ENCODE measurements around the gene GPSM3.
A peak's percentile ranks its signal among the peaks of the same experiment; 100 is the strongest.
"Not testable (repeated sequence)": the region's sequence is repeated elsewhere in the genome, so short reads cannot be mapped to it uniquely, and the experiment has no call there.

Gene GPSM3

GRCh38 chr6:32188381-32189068, 3.9 kb downstream of the GPSM3 start:
- Histone ChIP-seq H3K27ac (ENCODE audit: low read depth, low read length) (peak overlapping the region; percentile 84), H3K4me1 (ENCODE audit: control insufficient read depth in 1 of 2, insufficient read depth in 2 of 2, low read length in 2 of 2) (peaks cover 44 to 50% of the 10 kb centered on the region in 2 donors), H3K9me3 (ENCODE audit: control insufficient read depth in 1 of 2, low read length in 2 of 2) (no peaks in the 10 kb centered on the region), H3K9ac (ENCODE audit: low read depth in 1 of 2, low read length in 2 of 2) (peak overlapping the region; percentile 85), H3K27me3 (ENCODE audit: control insufficient read depth in 1 of 2, insufficient read depth in 2 of 2, low read length in 2 of 2) (no peaks in the 10 kb centered on the region), H3K4me3 (ENCODE audit: low read depth in 1 of 2, low read length in 2 of 2) (peak overlapping the region; percentile 74 to 85), H3K36me3 (ENCODE audit: control insufficient read depth in 1 of 2, insufficient read depth in 2 of 2, low read length in 2 of 2) (peaks cover 10 to 20% of the 10 kb centered on the region in 2 donors)

- not testable (repeated sequence) for H3K9ac ChIP-seq (ENCODE audit: low read depth in 1 of 2, low read length in 2 of 2); H3K27me3 ChIP-seq (ENCODE audit: control insufficient read depth in 1 of 2, insufficient read depth in 2 of 2, low read length in 2 of 2); H3K9me3 ChIP-seq (ENCODE audit: control insufficient read depth in 1 of 2, low read length in 2 of 2)
- H3K36me3 ChIP-seq (ENCODE audit: control insufficient read depth in 1 of 2, insufficient read depth in 2 of 2, low read length in 2 of 2) = peaks cover 10 to 27% of the 10 kb centered on the region in 2 donors
- peak overlapping the region; percentile 10 for H3K27ac ChIP-seq (ENCODE audit: low read depth, low read length)
- peak overlapping the region; percentile 74 to 85 for H3K4me3 ChIP-seq (ENCODE audit: low read depth in 1 of 2, low read length in 2 of 2)
- H3K4me1 ChIP-seq (ENCODE audit: control insufficient read depth in 1 of 2, insufficient read depth in 2 of 2, low read length in 2 of 2) = peaks cover 44 to 46% of the 10 kb centered on the region in 2 donors
Measured at GRCh38 chr6:32187725-32188380, 4.6 kb downstream of the GPSM3 start.

GRCh38 chr6:32187009-32187709, 5.3 kb downstream of the GPSM3 start:
- no peak overlapping the region for H3K9ac ChIP-seq (ENCODE audit: low read depth in 1 of 2, low read length in 2 of 2)

GRCh38 chr6:32186151-32186840, 6.1 kb downstream of the GPSM3 start:
- Histone ChIP-seq H3K9ac (ENCODE audit: low read depth in 1 of 2, low read length in 2 of 2) (peak overlapping the region in 1 of 2 donors; percentile 39), H3K36me3 (ENCODE audit: control insufficient read depth in 1 of 2, insufficient read depth in 2 of 2, low read length in 2 of 2) (peaks cover 12 to 36% of the 10 kb centered on the region in 2 donors), H3K4me1 (ENCODE audit: control insufficient read depth in 1 of 2, insufficient read depth in 2 of 2, low read length in 2 of 2) (peaks cover 33 to 48% of the 10 kb centered on the region in 2 donors), H3K27ac (ENCODE audit: low read depth, low read length) (peak overlapping the region; percentile 32)
- H3K27me3 ChIP-seq (ENCODE audit: control insufficient read depth in 1 of 2, insufficient read depth in 2 of 2, low read length in 2 of 2); H3K9me3 ChIP-seq (ENCODE audit: control insufficient read depth in 1 of 2, low read length in 2 of 2); H3K4me3 ChIP-seq (ENCODE audit: low read depth in 1 of 2, low read length in 2 of 2): not testable (repeated sequence)

More at GRCh38 chr6:32187009-32187709, 5.3 kb downstream of the GPSM3 start:
- peaks cover 40 to 44% of the 10 kb centered on the region in 2 donors for H3K4me1 ChIP-seq (ENCODE audit: control insufficient read depth in 1 of 2, insufficient read depth in 2 of 2, low read length in 2 of 2)
- no peaks in the 10 kb centered on the region for H3K9me3 ChIP-seq (ENCODE audit: control insufficient read depth in 1 of 2, low read length in 2 of 2)
- no peaks in the 10 kb centered on the region for H3K27me3 ChIP-seq (ENCODE audit: control insufficient read depth in 1 of 2, insufficient read depth in 2 of 2, low read length in 2 of 2)
- H3K36me3 ChIP-seq (ENCODE audit: control insufficient read depth in 1 of 2, insufficient read depth in 2 of 2, low read length in 2 of 2) = peaks cover 10 to 34% of the 10 kb centered on the region in 2 donors
- H3K27ac ChIP-seq (ENCODE audit: low read depth, low read length) = no peak overlapping the region
- peak overlapping the region in 1 of 2 donors; percentile 32 for H3K4me3 ChIP-seq (ENCODE audit: low read depth in 1 of 2, low read length in 2 of 2)

- H3K9ac ChIP-seq (ENCODE audit: low read depth in 1 of 2, low read length in 2 of 2) = peak overlapping the region in 1 of 2 donors; percentile 39
- H3K27me3 ChIP-seq (ENCODE audit: control insufficient read depth in 1 of 2, insufficient read depth in 2 of 2, low read length in 2 of 2); H3K4me3 ChIP-seq (ENCODE audit: low read depth in 1 of 2, low read length in 2 of 2); H3K9me3 ChIP-seq (ENCODE audit: control insufficient read depth in 1 of 2, low read length in 2 of 2): not testable (repeated sequence)
- H3K27ac ChIP-seq (ENCODE audit: low read depth, low read length) = peak overlapping the region; percentile 32
- H3K36me3 ChIP-seq (ENCODE audit: control insufficient read depth in 1 of 2, insufficient read depth in 2 of 2, low read length in 2 of 2) = peaks cover 18 to 41% of the 10 kb centered on the region in 2 donors
- H3K4me1 ChIP-seq (ENCODE audit: control insufficient read depth in 1 of 2, insufficient read depth in 2 of 2, low read length in 2 of 2) = peaks cover 31 to 42% of the 10 kb centered on the region in 2 donors
Measured at GRCh38 chr6:32185681-32186131, 6.7 kb downstream of the GPSM3 start.

GRCh38 chr6:32184084-32184640, 8.3 kb downstream of the GPSM3 start, which contains the start of gene AGER:
TSS of gene AGER (minus strand) at chr6:32184253. CDS start at chr6:32184222, 31 bp downstream.
- no peak within 1 kb of the TSS for H3K27ac ChIP-seq (ENCODE audit: low read depth, low read length)
- peak within 1 kb of the TSS in 1 of 2 donors; percentile 24 for H3K9ac ChIP-seq (ENCODE audit: low read depth in 1 of 2, low read length in 2 of 2)
- no peaks in the 10 kb centered on the region for H3K9me3 ChIP-seq (ENCODE audit: control insufficient read depth in 1 of 2, low read length in 2 of 2)
- H3K4me1 ChIP-seq (ENCODE audit: control insufficient read depth in 1 of 2, insufficient read depth in 2 of 2, low read length in 2 of 2) = peaks cover 39 to 44% of the 10 kb centered on the region in 2 donors
- H3K4me3 ChIP-seq (ENCODE audit: low read depth in 1 of 2, low read length in 2 of 2) = no peak within 1 kb of the TSS
- H3K27me3 ChIP-seq (ENCODE audit: control insufficient read depth in 1 of 2, insufficient read depth in 2 of 2, low read length in 2 of 2) = no peaks in the 10 kb centered on the region
- H3K36me3 ChIP-seq (ENCODE audit: control insufficient read depth in 1 of 2, insufficient read depth in 2 of 2, low read length in 2 of 2) = peaks cover 18 to 47% of the 10 kb centered on the region in 2 donors

- peaks cover 36 to 44% of the 10 kb centered on the region in 2 donors for H3K4me1 ChIP-seq (ENCODE audit: control insufficient read depth in 1 of 2, insufficient read depth in 2 of 2, low read length in 2 of 2)
- peaks cover 18 to 47% of the 10 kb centered on the region in 2 donors for H3K36me3 ChIP-seq (ENCODE audit: control insufficient read depth in 1 of 2, insufficient read depth in 2 of 2, low read length in 2 of 2)
Measured at GRCh38 chr6:32183483-32184083, 8.9 kb downstream of the GPSM3 start.

GRCh38 chr6:32183030-32183429, 9.4 kb downstream of the GPSM3 start:
- no peak overlapping the region for H3K4me3 ChIP-seq (ENCODE audit: low read depth in 1 of 2, low read length in 2 of 2)
- H3K9ac ChIP-seq (ENCODE audit: low read depth in 1 of 2, low read length in 2 of 2) = no peak overlapping the region
- no peaks in the 10 kb centered on the region for H3K27me3 ChIP-seq (ENCODE audit: control insufficient read depth in 1 of 2, insufficient read depth in 2 of 2, low read length in 2 of 2)
- peaks cover 18 to 47% of the 10 kb centered on the region in 2 donors for H3K36me3 ChIP-seq (ENCODE audit: control insufficient read depth in 1 of 2, insufficient read depth in 2 of 2, low read length in 2 of 2)
- no peaks in the 10 kb centered on the region for H3K9me3 ChIP-seq (ENCODE audit: control insufficient read depth in 1 of 2, low read length in 2 of 2)
- H3K27ac ChIP-seq (ENCODE audit: low read depth, low read length) = no peak overlapping the region
- peaks cover 31 to 39% of the 10 kb centered on the region in 2 donors for H3K4me1 ChIP-seq (ENCODE audit: control insufficient read depth in 1 of 2, insufficient read depth in 2 of 2, low read length in 2 of 2)

More at GRCh38 chr6:32183483-32184083, 8.9 kb downstream of the GPSM3 start:
- H3K4me3 ChIP-seq (ENCODE audit: low read depth in 1 of 2, low read length in 2 of 2) = no peak overlapping the region
- H3K27me3 ChIP-seq (ENCODE audit: control insufficient read depth in 1 of 2, insufficient read depth in 2 of 2, low read length in 2 of 2) = no peaks in the 10 kb centered on the region
- H3K9ac ChIP-seq (ENCODE audit: low read depth in 1 of 2, low read length in 2 of 2) = peak overlapping the region in 1 of 2 donors; percentile 24
- H3K27ac ChIP-seq (ENCODE audit: low read depth, low read length) = no peak overlapping the region
- no peaks in the 10 kb centered on the region for H3K9me3 ChIP-seq (ENCODE audit: control insufficient read depth in 1 of 2, low read length in 2 of 2)

GRCh38 chr6:32182555-32182981, 9.9 kb downstream of the GPSM3 start:
- Histone ChIP-seq H3K4me1 (ENCODE audit: control insufficient read depth in 1 of 2, insufficient read depth in 2 of 2, low read length in 2 of 2) (peaks cover 27 to 35% of the 10 kb centered on the region in 2 donors), H3K9me3 (ENCODE audit: control insufficient read depth in 1 of 2, low read length in 2 of 2) (no peaks in the 10 kb centered on the region)

More at GRCh38 chr6:32182555-32182981, 9.9 kb downstream of the GPSM3 start:
- no peak overlapping the region for H3K27ac ChIP-seq (ENCODE audit: low read depth, low read length)
- H3K4me3 ChIP-seq (ENCODE audit: low read depth in 1 of 2, low read length in 2 of 2) = no peak overlapping the region
- no peak overlapping the region for H3K9ac ChIP-seq (ENCODE audit: low read depth in 1 of 2, low read length in 2 of 2)
- H3K27me3 ChIP-seq (ENCODE audit: control insufficient read depth in 1 of 2, insufficient read depth in 2 of 2, low read length in 2 of 2) = no peaks in the 10 kb centered on the region
- peaks cover 18 to 43% of the 10 kb centered on the region in 2 donors for H3K36me3 ChIP-seq (ENCODE audit: control insufficient read depth in 1 of 2, insufficient read depth in 2 of 2, low read length in 2 of 2)
